Cardiac fibroblast (primary cell): ENCODE measurements around the gene DNAH9.

Experiments used
- DNase-seq, 2 donors: peaks; one replicate each; pipeline versions ENCODE4 v3.0.0 to v3.0.0-alpha.2; 2010; ENCODE audit warnings: low read depth in 2 of 2
- H3K4me3 ChIP-seq, 2 donors: replicated peaks in 1 of 2; 1 replicate in 1 of 2; 2 replicates in 1 of 2; pipeline ENCODE4 v1.5.1; 2011; ENCODE audit warnings: low read depth in 2 of 2, low read length in 2 of 2, mild to moderate bottlenecking in 2 of 2, moderate library complexity in 1 of 2
- TF ChIP-seq, protein P1 (sequence below): IDR thresholded peaks from one replicate; pipeline ENCODE4 v1.5.1; 2011; ENCODE audit warnings: low read depth, mild to moderate bottlenecking, low read length, inconsistent platforms

DNAH9 gene

DNA sequence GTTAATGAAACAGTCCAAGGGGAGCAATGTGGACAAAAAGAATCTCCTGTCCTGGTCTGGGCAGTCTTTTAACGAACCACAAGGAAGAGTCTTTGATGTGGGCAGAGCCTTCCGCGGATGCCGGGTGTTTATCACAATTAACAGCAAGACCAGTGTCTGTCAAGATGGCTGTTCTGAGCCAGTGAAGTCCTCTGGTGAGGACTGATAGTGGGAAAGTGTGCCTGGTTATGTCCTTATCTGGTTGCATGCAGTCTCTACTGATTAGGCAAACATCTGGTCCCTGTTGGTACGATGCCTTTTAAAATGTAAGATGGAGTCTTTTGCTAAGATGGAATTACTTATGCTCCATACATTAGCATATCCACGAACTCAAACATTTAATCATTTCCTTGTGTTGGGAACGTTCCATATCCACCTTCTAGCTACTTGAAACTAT lies 310.5 kb downstream of the DNAH9 start:
- TF ChIP-seq, protein P1, sequence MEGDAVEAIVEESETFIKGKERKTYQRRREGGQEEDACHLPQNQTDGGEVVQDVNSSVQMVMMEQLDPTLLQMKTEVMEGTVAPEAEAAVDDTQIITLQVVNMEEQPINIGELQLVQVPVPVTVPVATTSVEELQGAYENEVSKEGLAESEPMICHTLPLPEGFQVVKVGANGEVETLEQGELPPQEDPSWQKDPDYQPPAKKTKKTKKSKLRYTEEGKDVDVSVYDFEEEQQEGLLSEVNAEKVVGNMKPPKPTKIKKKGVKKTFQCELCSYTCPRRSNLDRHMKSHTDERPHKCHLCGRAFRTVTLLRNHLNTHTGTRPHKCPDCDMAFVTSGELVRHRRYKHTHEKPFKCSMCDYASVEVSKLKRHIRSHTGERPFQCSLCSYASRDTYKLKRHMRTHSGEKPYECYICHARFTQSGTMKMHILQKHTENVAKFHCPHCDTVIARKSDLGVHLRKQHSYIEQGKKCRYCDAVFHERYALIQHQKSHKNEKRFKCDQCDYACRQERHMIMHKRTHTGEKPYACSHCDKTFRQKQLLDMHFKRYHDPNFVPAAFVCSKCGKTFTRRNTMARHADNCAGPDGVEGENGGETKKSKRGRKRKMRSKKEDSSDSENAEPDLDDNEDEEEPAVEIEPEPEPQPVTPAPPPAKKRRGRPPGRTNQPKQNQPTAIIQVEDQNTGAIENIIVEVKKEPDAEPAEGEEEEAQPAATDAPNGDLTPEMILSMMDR, result no peak
- no peak for DNase-seq
- H3K4me3 ChIP-seq, result no peak overlapping the region

- no peak overlapping the region for H3K4me3 ChIP-seq
- TF ChIP-seq, protein P1, result no peak
- DNase-seq, result no peak
Measured at GRCh38 chr17:11909348-11909747, 311.1 kb downstream of the DNAH9 start.

GRCh38 chr17:11916091-11916490 lies 317.8 kb downstream of the DNAH9 start:
- H3K4me3 ChIP-seq, result no peak overlapping the region
- TF ChIP-seq, protein P1, result no peak
- DNase-seq, result no peak

DNA sequence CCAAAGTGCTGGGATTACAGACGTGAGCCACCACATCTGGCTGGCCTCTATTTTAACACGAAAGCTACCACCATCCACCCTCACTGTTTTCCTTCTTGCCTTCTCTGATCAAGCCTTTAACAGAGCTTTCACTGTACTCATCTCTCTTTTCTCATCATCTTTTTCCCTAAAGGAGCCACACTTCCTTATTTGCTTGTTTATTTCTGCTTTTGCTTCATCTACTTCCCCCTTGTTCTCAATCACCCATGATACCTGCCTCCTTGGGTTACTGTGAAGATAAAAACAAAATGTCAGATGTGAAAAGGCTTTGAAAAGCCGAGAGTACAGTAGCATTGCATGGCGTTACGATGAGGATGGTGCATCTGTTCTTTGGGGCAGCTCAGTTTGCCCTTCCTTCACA lies 319.1 kb downstream of the DNAH9 start:
- TF ChIP-seq, protein P1, result no peak
- DNase-seq, result no peak
- H3K4me3 ChIP-seq, result no peak overlapping the region

DNA sequence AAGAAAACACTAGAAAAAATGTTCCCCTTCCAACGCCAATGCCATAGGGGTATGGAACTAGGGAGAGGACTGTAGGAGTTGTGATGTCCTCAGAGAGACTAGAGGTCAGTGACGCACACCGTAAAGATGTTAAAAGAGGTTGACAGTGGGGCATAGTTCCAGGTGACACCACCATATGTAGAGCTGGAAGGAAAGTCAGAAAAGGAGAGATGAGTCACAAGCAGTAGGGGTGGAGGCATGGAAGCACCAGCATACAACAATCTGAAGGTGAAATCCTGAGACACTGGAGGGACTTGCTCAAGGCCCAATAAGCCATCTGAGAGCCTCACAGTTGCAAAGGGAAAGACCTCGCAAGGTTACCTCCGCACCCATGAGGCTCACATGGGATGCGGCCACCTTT lies 323.0 kb downstream of the DNAH9 start:
- TF ChIP-seq, protein P1, result no peak
- no peak overlapping the region for H3K4me3 ChIP-seq
- DNase-seq, result no peak

DNA sequence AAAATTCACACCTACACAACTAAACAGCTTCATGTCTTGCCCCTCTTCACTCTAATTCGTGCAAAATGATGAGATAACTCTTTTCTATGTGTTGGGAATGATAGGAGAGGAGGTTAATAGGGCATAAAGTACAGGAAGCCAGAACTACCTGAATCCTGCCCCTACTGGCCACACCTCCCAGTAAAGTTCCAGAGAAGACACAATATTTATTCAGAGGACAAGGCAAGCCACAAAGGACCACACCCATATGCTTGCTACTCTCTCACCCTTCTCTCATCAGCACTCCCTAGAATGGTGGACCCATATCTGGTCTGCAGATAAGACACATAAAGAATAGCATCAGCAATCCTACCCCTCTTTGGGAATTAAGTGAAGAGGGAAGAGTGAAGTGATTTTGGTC lies 324.4 kb downstream of the DNAH9 start:
- DNase-seq, result no peak
- no peak overlapping the region for H3K4me3 ChIP-seq
- TF ChIP-seq, protein P1, result no peak

DNA sequence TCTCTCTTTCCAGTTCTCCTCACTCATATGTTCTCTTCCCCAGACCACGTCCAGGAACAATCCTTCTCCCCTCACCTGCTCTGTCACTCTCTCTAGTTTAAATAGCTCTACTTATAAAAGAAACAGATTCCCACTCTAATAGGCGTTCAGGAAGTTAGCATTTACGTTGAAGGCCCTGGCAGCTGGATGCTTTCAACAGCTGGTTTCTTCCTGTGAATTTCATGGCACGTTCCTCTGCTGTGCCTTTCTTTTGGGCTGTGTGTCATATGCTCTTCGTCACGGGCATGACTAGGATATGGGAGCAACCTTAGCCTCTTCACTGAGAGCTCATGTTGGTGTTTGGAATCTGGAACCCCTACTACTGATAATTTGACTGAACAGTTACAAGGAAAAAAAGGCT lies 325.8 kb downstream of the DNAH9 start:
- no peak for DNase-seq
- TF ChIP-seq, protein P1, result no peak
- no peak overlapping the region for H3K4me3 ChIP-seq
